Ecto neural progenitor cell (in vitro differentiated cells): ENCODE measurements around the gene THG1L.
A peak's percentile ranks its signal among the peaks of the same experiment; 100 is the strongest.
"Not testable (repeated sequence)": the region's sequence is repeated elsewhere in the genome, so short reads cannot be mapped to it uniquely, and the experiment has no call there.

Experiments
- DNase-seq: peaks from one replicate; pipeline ENCODE4 v3.0.0-alpha.2; 2018; ENCODE audit warnings: low spot score

Gene THG1L

GRCh38 chr5:157731272-157732129 lies at the start of gene THG1L:
Gene THG1L (plus strand): TSS chr5:157731420. CDS start chr5:157731441, 21 bp downstream.
- peak; percentile 99 for DNase-seq

GRCh38 chr5:157682257-157682656 lies 49.0 kb upstream of the THG1L start:
- no peak for DNase-seq

DNA sequence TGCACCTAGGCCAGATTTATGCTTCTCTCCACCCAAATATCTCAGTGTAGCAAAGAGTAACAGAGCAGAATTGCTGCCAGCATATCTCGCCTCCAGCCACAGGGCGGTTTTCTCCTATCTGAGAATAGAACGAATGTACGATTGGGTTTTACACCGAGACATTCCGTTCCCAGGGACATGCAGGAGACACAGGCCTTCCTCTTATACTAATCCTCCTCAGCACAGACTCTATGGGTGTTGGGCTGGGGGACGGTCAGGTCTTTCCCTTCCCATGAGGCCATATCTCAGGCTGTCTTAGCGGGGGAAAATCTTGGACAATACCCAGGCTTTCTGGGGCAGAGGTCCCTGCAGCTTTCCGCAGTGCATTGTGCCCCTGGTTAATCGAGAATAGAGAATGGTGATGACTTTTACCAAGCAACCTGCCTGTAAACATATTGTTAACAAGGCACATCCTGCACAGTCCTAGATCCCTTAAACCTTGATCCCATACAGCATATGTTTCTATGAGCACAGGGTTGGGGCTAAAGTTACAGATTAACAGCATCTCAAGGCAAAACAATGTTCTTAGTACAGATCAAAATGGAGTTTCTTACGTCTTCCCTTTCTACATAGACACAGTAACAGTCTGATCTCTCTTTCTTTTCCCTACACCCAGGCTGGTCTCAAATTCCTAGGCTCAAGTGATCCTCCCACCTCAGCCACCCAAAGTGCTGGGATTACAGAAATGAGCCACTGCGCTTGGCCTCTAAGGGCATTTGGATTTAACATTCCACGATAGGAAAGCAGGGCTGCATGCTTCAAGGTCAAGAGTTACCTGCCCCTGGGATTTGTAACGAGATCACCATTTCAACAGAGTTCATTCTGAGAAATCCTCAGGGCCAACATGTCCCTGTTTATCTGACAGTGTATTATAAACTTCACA lies 44.7 kb upstream of the THG1L start:
- not testable (repeated sequence) for DNase-seq

DNA sequence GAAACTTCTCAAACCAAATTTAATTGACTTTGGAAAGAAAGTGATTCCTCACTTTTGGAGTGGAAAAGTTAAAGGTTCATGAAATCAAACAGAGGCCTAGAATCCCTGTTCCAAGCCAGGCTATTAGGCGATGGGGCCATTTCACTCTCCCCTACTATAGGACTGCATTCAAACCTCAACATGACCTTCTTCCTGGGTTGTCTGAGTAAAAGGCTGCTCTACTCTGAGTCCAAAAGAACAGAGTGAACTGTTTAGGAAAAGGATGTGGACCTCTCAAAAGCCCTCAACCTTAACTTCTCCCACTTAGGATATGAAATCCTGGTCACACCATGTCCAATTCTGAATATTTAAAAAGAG lies 44.0 kb upstream of the THG1L start:
- DNase-seq, result no peak

DNA sequence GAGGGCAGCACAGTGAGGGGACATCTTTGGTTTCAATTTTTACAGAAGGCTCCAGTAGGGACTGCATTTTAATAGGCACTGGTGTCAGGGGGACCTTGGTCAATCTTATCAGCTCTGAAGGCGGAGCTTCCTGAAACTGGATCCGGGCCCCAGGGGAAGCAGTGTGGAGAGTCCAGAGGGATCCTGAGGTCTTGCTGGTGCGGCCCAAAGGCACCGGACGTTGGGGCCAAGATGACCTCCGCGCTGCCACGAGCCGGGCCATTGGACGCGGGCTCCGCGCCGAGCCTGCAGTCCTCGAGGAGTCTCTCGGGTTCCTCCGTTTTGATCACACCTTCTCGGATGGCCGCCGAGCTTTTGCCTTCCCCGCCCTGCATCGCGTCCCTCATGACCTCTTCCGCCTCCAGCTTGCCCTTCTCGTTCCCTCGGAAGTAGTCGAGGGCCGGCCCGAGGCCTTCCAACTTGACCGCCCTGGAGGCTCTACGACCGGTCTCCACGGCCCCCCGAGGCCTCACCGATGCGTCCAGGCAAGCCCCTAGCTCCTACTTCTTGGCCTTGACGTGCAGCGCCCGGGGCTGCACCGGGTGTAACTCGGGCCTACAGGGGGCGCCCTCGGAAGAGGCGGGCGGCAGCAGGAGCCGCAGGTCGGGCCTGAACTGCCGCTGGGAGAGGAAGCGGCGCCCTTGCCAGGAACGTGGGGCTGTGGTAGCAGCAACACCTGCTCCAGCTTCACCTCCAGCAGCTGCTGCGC lies 41.1 kb upstream of the THG1L start:
- no peak for DNase-seq

- no peak for DNase-seq
Measured at GRCh38 chr5:157690690-157691433, 40.4 kb upstream of the THG1L start.

DNA sequence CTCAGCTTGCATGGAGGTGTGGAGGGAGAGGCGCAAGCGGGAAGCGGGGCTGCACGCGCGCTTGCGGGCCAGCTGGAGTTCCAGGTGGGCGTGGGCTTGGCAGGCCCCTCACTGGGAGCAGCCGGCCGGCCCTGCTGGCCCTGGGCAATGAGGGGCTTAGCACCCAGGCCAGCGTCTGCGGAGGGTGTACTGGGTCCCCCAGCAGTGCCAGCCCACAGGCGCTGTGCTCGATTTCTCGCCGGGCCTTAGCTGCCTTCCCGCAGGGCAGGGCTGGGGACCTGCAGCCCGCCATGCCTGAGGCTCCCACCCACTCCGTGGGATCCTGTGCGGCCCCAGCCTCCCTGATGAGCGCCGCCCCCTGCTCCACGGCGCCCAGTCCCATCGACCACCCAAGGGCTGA lies 37.4 kb upstream of the THG1L start:
- not testable (repeated sequence) for DNase-seq

GRCh38 chr5:157696154-157696553 lies 35.1 kb upstream of the THG1L start:
- not testable (repeated sequence) for DNase-seq

GRCh38 chr5:157698674-157699073 lies 32.5 kb upstream of the THG1L start:
- DNase-seq, result not testable (repeated sequence)

DNA sequence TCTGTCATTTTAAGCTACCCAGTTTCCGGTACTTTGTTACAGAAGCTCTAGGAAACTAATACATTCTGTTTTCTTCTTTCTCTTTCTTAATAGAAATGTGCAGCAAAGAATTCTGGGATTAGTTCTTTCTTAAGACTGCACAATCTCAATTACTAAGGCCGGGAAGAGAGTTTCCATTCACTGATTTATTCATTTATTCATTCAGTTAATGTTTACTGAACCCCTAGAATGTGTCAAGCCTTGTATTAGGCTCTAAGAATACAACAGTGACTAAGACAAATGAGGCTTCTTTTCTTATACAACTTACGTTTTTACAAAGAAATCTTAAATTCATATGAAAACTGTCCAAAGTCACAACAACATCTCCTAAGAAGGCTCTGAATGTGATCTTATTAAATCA lies 27.5 kb upstream of the THG1L start:
- no peak for DNase-seq

DNA sequence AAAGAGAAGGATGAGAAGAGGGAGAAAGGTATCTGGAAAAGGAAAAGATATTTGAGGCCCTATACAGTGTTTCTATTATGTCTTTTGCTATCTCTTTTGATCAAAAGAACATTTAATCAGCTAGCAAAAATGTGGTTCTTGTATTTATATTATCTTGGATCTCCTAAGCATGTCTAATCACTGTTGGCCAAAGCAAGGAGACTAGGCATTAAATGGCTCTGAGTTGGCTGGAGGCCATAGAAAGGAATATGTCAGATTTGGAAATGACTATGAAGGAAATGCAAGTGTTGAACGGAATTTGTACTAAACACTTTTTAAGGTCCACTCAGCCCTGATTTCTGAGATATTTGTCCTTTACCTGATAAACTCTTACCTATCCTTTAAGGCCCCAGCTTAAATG lies 22.4 kb upstream of the THG1L start:
- DNase-seq, result no peak

- DNase-seq, result no peak
Measured at GRCh38 chr5:157709346-157709745, 21.9 kb upstream of the THG1L start.

GRCh38 chr5:157710431-157710830 lies 20.8 kb upstream of the THG1L start:
- DNase-seq, result no peak

- no peak for DNase-seq
Measured at GRCh38 chr5:157710882-157711281, 20.3 kb upstream of the THG1L start.

DNA sequence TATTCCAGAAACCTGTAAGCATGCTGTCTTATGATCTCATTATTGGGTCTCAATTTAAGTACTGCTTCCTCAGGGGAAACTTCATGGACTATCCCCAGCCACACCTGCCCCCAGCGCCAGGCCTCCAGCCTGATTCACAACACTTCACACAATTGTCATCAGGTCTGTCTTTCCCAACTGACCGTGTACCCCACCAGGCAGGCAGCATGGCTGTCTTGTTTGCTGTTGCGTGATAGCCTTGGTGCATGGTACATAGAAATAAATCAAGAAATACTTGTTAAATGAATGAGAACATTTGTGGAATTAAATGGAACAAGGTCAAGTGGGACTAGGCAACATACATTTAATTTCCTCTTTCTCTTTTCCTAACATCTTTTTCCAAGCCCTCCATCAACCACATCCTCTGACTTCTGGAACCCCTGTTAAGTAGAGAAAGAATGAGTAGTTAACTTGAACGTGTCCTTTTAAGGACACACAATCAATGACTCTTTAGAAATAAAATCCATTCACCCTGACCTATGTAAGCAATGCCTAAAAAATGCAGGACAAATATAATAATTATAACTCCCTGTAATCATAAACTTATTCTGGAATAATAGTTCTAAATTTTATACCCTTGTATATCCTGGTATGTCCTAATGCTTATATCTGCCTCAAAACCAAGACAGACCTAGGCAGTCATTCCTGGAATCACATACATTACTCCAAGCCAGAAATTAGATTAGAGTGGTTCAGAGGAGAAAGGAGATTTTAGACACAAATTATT lies 17.2 kb upstream of the THG1L start:
- DNase-seq, result no peak

GRCh38 chr5:157714596-157714864 lies 16.7 kb upstream of the THG1L start:
- no peak for DNase-seq

DNA sequence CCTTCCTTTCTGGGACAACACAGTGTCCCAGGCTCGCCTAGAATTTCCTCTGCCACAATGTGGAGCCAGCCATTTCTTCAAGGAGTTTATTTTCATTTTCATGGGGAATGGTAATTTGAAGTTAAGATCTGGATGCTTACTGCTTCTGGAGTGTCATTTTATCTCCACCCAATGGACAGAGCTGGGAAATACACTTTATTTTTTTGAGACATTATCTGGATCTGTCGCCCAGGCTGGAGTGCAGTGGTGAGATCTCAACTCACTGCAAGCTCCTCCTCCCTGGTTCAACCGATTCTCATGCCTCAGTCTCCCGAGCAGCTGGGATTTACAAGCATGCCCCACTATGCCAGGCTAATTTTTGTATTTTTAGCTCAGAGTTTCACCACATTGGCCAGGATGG lies 12.7 kb upstream of the THG1L start:
- DNase-seq, result no peak

- no peak for DNase-seq
Measured at GRCh38 chr5:157719245-157719644, 12.0 kb upstream of the THG1L start.

DNA sequence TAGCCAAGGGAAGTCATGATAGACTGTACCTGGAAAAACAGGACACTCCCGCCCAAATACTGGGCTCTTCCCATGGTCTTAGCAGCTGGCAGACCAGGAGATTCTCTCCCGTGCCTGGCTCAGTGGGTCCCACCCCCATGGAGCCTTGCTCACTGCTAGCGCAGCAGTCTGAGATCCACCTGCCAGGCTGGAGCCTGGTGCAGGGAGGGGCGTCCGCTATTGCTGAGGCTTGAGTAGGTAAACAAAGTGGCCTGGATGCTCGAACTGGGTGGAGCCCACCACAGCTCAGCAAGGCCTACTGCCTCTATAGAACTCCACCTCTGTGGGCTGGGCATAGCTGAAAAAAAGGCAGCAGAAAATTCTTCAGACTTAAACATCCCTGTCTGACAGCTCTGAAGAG lies 10.1 kb upstream of the THG1L start:
- no peak for DNase-seq

DNA sequence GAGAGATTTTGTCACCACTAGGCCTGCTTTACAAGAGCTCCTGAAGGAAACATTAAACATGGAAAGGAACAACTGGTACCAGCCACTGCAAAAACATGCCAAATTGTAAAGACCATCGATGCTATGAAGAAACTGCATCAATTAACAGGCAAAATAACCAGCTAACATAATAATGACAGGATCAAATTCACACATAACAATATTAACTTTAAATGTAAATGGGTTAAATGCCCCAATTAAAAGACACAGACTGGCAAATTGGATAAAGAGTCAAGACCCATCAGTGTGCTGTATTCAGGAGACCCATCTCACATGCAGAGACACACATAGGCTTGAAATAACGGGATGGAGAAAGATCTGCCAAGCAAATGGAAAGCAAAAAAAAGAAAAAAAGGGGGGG lies 8.3 kb upstream of the THG1L start:
- DNase-seq, result not testable (repeated sequence)

GRCh38 chr5:157726607-157727006 lies 4.6 kb upstream of the THG1L start:
- not testable (repeated sequence) for DNase-seq
